Neural cell (in vitro differentiated cells): ENCODE data around the gene PEMT.

Experiments used
- CTCF ChIP-seq: fragments of 450-650 bp; IDR thresholded peaks from 2 replicates; pipeline ENCODE4 v1.5.1; 2014; ENCODE audit warnings: antibody characterized with exemption, mild to moderate bottlenecking, moderate library complexity; ENCODE audit not compliant: poor library complexity, severe bottlenecking
- EZH2 ChIP-seq: fragments of 200-600, 300-800 bp; shearing (Covaris generic), sonication (generic); IDR thresholded peaks from 2 replicates; pipeline ENCODE4 v1.6.1; 2014; ENCODE audit warnings: antibody characterized with exemption, low read length, borderline replicate concordance, mild to moderate bottlenecking; ENCODE audit not compliant: insufficient read depth, poor library complexity, severe bottlenecking

- no peak for TF ChIP-seq CTCF
- no peak for TF ChIP-seq EZH2
These were observed 58.5 kb downstream of the PEMT start for GRCh38 chr17:17532991-17533390.
